BLaER1 treated with 17β-estradiol and CSF1 and Interleukin-3, amounts not matched to agents 10 nM and 100 nM (cell line): ENCODE measurements around the gene NAT14.

Experiments
- H3K27ac ChIP-seq, 11 experiments: shearing (Covaris generic); formaldehyde crosslinking; 2 replicates each; pipeline ENCODE4 v1.8.1; 2022
- H3K27me3 ChIP-seq, 11 experiments: shearing (Covaris generic); formaldehyde crosslinking; 2 replicates each; pipeline ENCODE4 v1.8.1; 2022
- H3K36me3 ChIP-seq, 11 experiments: shearing (Covaris generic); formaldehyde crosslinking; 2 replicates each; pipeline ENCODE4 v1.8.1; 2022
- H3K4me1 ChIP-seq, 10 experiments: shearing (Covaris generic); formaldehyde crosslinking; 2 replicates each; pipeline ENCODE4 v1.8.1; 2022
- H3K4me2 ChIP-seq, 11 experiments: shearing (Covaris generic); formaldehyde crosslinking; 2 replicates each; pipeline ENCODE4 v1.8.1; 2022
- H3K4me3 ChIP-seq, 10 experiments: shearing (Covaris generic); formaldehyde crosslinking; 2 replicates each; pipeline ENCODE4 v1.8.1; 2022
- H3K9ac ChIP-seq, 11 experiments: shearing (Covaris generic); formaldehyde crosslinking; 2 replicates each; pipeline ENCODE4 v1.8.1; 2022
- H3K9me3 ChIP-seq, 11 experiments: shearing (Covaris generic); formaldehyde crosslinking; replicated peaks in 1 of 11; 2 replicates each; pipeline ENCODE4 v1.8.1; 2022
- H4K20me1 ChIP-seq, 11 experiments: shearing (Covaris generic); formaldehyde crosslinking; 2 replicates each; pipeline ENCODE4 v1.8.1; 2022
- Cebpa-rat ChIP-seq, 11 experiments: shearing (Covaris generic); IDR thresholded peaks; 2 replicates each; pipeline ENCODE4 v1.8.1; 2022

Gene NAT14

GRCh38 chr19:55456347-55456746 is 28.6 kb upstream of the NAT14 start:
- Histone ChIP-seq H3K4me2 (no peak overlapping the region), H3K27ac (no peak overlapping the region), H3K9me3 (peaks cover 0 to 9% (median 0%) of the 10 kb centered on the region in 11 experiments; a peak in 6 of 22 replicates), H3K27me3 (peaks cover 20 to 31% (median 26%) of the 10 kb centered on the region in 11 experiments), H3K36me3 (peaks cover 10 to 37% (median 24%) of the 10 kb centered on the region in 11 experiments; a peak in 19 of 22 replicates), H3K4me3 (no peak overlapping the region), H3K4me1 (peaks cover 32 to 53% (median 41%) of the 10 kb centered on the region in 10 experiments), H4K20me1 (peaks cover 13 to 94% (median 84%) of the 10 kb centered on the region in 11 experiments; a peak in 21 of 22 replicates), H3K9ac (no peak overlapping the region; a peak in 1 of 22 replicates)
- no peak for TF ChIP-seq Cebpa-rat (IDR thresholded peaks at IDR 0.05)

- H3K27ac ChIP-seq, result no peak overlapping the region
- no peak for TF ChIP-seq Cebpa-rat (IDR thresholded peaks at IDR 0.05)
These were observed 27.1 kb upstream of the NAT14 start for GRCh38 chr19:55457683-55458457.

GRCh38 chr19:55459551-55459949 is 25.4 kb upstream of the NAT14 start:
- peak overlapping the region in 1 of 11 experiments; percentile 14; a peak in 1 of 22 replicates for H3K27ac ChIP-seq
- peaks cover 0 to 26% (median 16%) of the 10 kb centered on the region in 11 experiments; a peak in 18 of 22 replicates for H3K36me3 ChIP-seq
- peak overlapping the region in 10 of 11 experiments; percentile 6 to 96 (median 40); a peak in 16 of 22 replicates for H3K9ac ChIP-seq
- peaks cover 27 to 58% (median 45%) of the 10 kb centered on the region in 10 experiments for H3K4me1 ChIP-seq
- H4K20me1 ChIP-seq, result peaks cover 3 to 65% (median 60%) of the 10 kb centered on the region in 11 experiments; a peak in 20 of 22 replicates
- H3K9me3 ChIP-seq, result no peaks in the 10 kb centered on the region
- no peaks in the 10 kb centered on the region for H3K27me3 ChIP-seq
- H3K4me2 ChIP-seq, result peak overlapping the region; percentile 84 to 99 (median 90)
- 0 out of 20 replicates have a peak overlapping the region, but pooled peaks of 2 of the 10 experiments have one; percentile 91 to 92 for H3K4me3 ChIP-seq
- no peak for TF ChIP-seq Cebpa-rat (IDR thresholded peaks at IDR 0.05)

More at GRCh38 chr19:55457683-55458457, 27.1 kb upstream of the NAT14 start:
- Histone ChIP-seq H3K27me3 (peaks cover 4 to 16% (median 11%) of the 10 kb centered on the region in 11 experiments), H3K4me2 (peak overlapping the region in 3 of 11 experiments; percentile 1 to 11 (median 10); a peak in 3 of 22 replicates), H3K4me1 (peaks cover 27 to 48% (median 38%) of the 10 kb centered on the region in 10 experiments), H4K20me1 (peaks cover 13 to 81% (median 76%) of the 10 kb centered on the region in 11 experiments; a peak in 21 of 22 replicates), H3K9ac (peak overlapping the region in 1 of 11 experiments; percentile 3; a peak in 1 of 22 replicates), H3K9me3 (peaks cover 0 to 6% (median 0%) of the 10 kb centered on the region in 11 experiments; a peak in 6 of 22 replicates), H3K36me3 (peaks cover 10 to 37% (median 24%) of the 10 kb centered on the region in 11 experiments; a peak in 19 of 22 replicates), H3K4me3 (no peak overlapping the region)

- peaks cover 3 to 59% (median 56%) of the 10 kb centered on the region in 11 experiments; a peak in 20 of 22 replicates for H4K20me1 ChIP-seq
- 0 out of 22 replicates have a peak, but pooled peaks of 1 of the 11 experiments have one; percentile 12 for TF ChIP-seq Cebpa-rat (IDR thresholded peaks at IDR 0.05)
- peak overlapping the region in 2 of 11 experiments; percentile 14 to 97; a peak in 1 of 22 replicates for H3K27ac ChIP-seq
- H3K27me3 ChIP-seq, result no peaks in the 10 kb centered on the region
- H3K9ac ChIP-seq, result peak overlapping the region; percentile 10 to 98 (median 96); a peak in 19 of 22 replicates
- no peaks in the 10 kb centered on the region for H3K9me3 ChIP-seq
- H3K36me3 ChIP-seq, result peaks cover 0 to 22% (median 14%) of the 10 kb centered on the region in 11 experiments; a peak in 16 of 22 replicates
- H3K4me3 ChIP-seq, result peak overlapping the region in 9 of 10 experiments; percentile 75 to 92 (median 86); a peak in 16 of 20 replicates
- peak overlapping the region; percentile 84 to 99 (median 90) for H3K4me2 ChIP-seq
- peaks cover 27 to 58% (median 45%) of the 10 kb centered on the region in 10 experiments for H3K4me1 ChIP-seq
These were observed 24.9 kb upstream of the NAT14 start for GRCh38 chr19:55459950-55460657.

- Histone ChIP-seq H3K4me3 (peak overlapping the region; percentile 75 to 92 (median 87)), H3K27ac (peak overlapping the region; percentile 93 to 98 (median 96)), H3K9me3 (no peaks in the 10 kb centered on the region), H3K9ac (peak overlapping the region; percentile 86 to 98 (median 96)), H3K36me3 (peaks cover 0 to 16% (median 7%) of the 10 kb centered on the region in 11 experiments; a peak in 12 of 22 replicates), H3K27me3 (no peaks in the 10 kb centered on the region), H3K4me2 (peak overlapping the region; percentile 84 to 99 (median 90)), H3K4me1 (peaks cover 27 to 58% (median 45%) of the 10 kb centered on the region in 10 experiments), H4K20me1 (peaks cover 3 to 52% (median 50%) of the 10 kb centered on the region in 11 experiments; a peak in 19 of 22 replicates)
- TF ChIP-seq Cebpa-rat (IDR thresholded peaks at IDR 0.05), result no peak
These were observed 24.2 kb upstream of the NAT14 start for GRCh38 chr19:55460670-55461258.

- Histone ChIP-seq H3K27me3 (no peaks in the 10 kb centered on the region), H3K36me3 (peaks cover 0 to 9% (median 3%) of the 10 kb centered on the region in 11 experiments; a peak in 8 of 22 replicates), H3K9me3 (no peaks in the 10 kb centered on the region), H4K20me1 (peaks cover 3 to 46% (median 45%) of the 10 kb centered on the region in 11 experiments; a peak in 19 of 22 replicates), H3K4me3 (peak within 1 kb of the TSS; percentile 75 to 92 (median 87)), H3K4me2 (peak within 1 kb of the TSS; percentile 84 to 99 (median 92)), H3K9ac (peak within 1 kb of the TSS; percentile 86 to 98 (median 96)), H3K27ac (peak within 1 kb of the TSS; percentile 93 to 98 (median 96)), H3K4me1 (peaks cover 27 to 58% (median 45%) of the 10 kb centered on the region in 10 experiments)
- no peak for TF ChIP-seq Cebpa-rat (IDR thresholded peaks at IDR 0.05)
These were observed 23.6 kb upstream of the NAT14 start, which contains the start of gene ISOC2 for GRCh38 chr19:55461259-55461973. Gene ISOC2, minus strand, starts transcription at chr19:55461642. Its CDS starts 5,156 bp downstream, at chr19:55456486.

GRCh38 chr19:55461974-55462626 is 22.9 kb upstream of the NAT14 start:
- Histone ChIP-seq H3K27me3 (no peaks in the 10 kb centered on the region), H3K9me3 (no peaks in the 10 kb centered on the region), H3K27ac (peak overlapping the region; percentile 27 to 96 (median 69); a peak in 21 of 22 replicates), H3K9ac (peak overlapping the region; percentile 59 to 95 (median 76)), H3K36me3 (peaks cover 0 to 3% (median 0%) of the 10 kb centered on the region in 11 experiments; a peak in 2 of 22 replicates), H4K20me1 (peaks cover 3 to 39% (median 38%) of the 10 kb centered on the region in 11 experiments; a peak in 19 of 22 replicates), H3K4me1 (peaks cover 27 to 58% (median 45%) of the 10 kb centered on the region in 10 experiments), H3K4me3 (peak overlapping the region; percentile 48 to 91 (median 78)), H3K4me2 (peak overlapping the region; percentile 60 to 96 (median 82))
- no peak for TF ChIP-seq Cebpa-rat (IDR thresholded peaks at IDR 0.05)
